Activated CD4-positive, alpha-beta memory T cell treated with anti-CD3 and anti-CD28 coated beads, Interleukin-2, amount 10 ng/mL, durations not matched to agents 7 days and 5 days (primary cell): ENCODE results near the gene ZCCHC24. TPM values are rescaled to one million over a fixed set of nuclear protein-coding genes. Genes with fewer than 3 reads are reported as not detected.

Experiments used
- CTCF ChIA-PET: fragments of 350-600 bp; sonication (Branson Sonifier 250); formaldehyde crosslinking; loops from one replicate; lab custom pipeline; 2021; ENCODE audit warnings: antibody characterized with exemption, inconsistent platforms; lab: Charles Lee
- POLR2A ChIA-PET: fragments of 350-600 bp; sonication (Branson Sonifier 250); formaldehyde crosslinking; loops from one replicate; lab custom pipeline; 2021; ENCODE audit warnings: antibody characterized with exemption; lab: Charles Lee
- DNase-seq: peaks from one replicate; pipeline ENCODE4 v3.0.0-alpha.2; 2020
- H3K27ac Mint-ChIP-seq: one replicate; pipeline ENCODE4 v1.8.0; 2021; ENCODE audit warnings: mild to moderate bottlenecking, mixed read lengths
- H3K27me3 Mint-ChIP-seq: one replicate; pipeline ENCODE4 v1.8.0; 2021; ENCODE audit warnings: mixed read lengths
- H3K36me3 Mint-ChIP-seq: one replicate; pipeline ENCODE4 v1.8.0; 2021; ENCODE audit warnings: low read depth, mixed read lengths
- H3K4me1 Mint-ChIP-seq: one replicate; pipeline ENCODE4 v1.8.0; 2021; ENCODE audit warnings: mixed read lengths
- H3K4me3 Mint-ChIP-seq: one replicate; pipeline ENCODE4 v1.8.0; 2021; ENCODE audit warnings: mild to moderate bottlenecking, mixed read lengths
- H3K9me3 Mint-ChIP-seq: one replicate; pipeline ENCODE4 v1.8.0; 2021; ENCODE audit warnings: mixed read lengths
- total RNA-seq, 2 experiments: library from RNA; stranded (reverse); gene quantifications; one replicate each; pipeline ENCODE4 v1.2.3, GENCODE V29; 2021

ZCCHC24 gene
- total RNA-seq, 2 experiments from 2014 or later = 1.5 TPM

- H3K4me3 Mint-ChIP-seq = no peak overlapping the region
- H3K4me1 Mint-ChIP-seq = no peaks in the 10 kb centered on the region
- CTCF ChIA-PET = interaction anchor here (0.8 to 1.2 kb wide), 3 partner anchors 9 to 49 kb away, joined by 3 read pairs; no protein-coding TSS in a partner anchor
- no peaks in the 10 kb centered on the region for H3K27me3 Mint-ChIP-seq
- no peak overlapping the region for H3K27ac Mint-ChIP-seq
- no peak for DNase-seq
- POLR2A ChIA-PET = no interaction called here
- no peaks in the 10 kb centered on the region for H3K9me3 Mint-ChIP-seq
- no peaks in the 10 kb centered on the region for H3K36me3 Mint-ChIP-seq
Measured at GRCh38 chr10:79390551-79391229, 54.7 kb downstream of the ZCCHC24 start.

GRCh38 chr10:79390057-79390456 is 55.4 kb downstream of the ZCCHC24 start:
- DNase-seq = no peak
- no peak overlapping the region for H3K27ac Mint-ChIP-seq
- no peaks in the 10 kb centered on the region for H3K9me3 Mint-ChIP-seq
- POLR2A ChIA-PET = no interaction called here
- H3K27me3 Mint-ChIP-seq = no peaks in the 10 kb centered on the region
- CTCF ChIA-PET = interaction anchor here (0.8 to 1.1 kb wide), 2 partner anchors 13 to 50 kb away, joined by 3 to 4 read pairs; no protein-coding TSS in a partner anchor
- no peaks in the 10 kb centered on the region for H3K4me1 Mint-ChIP-seq
- H3K4me3 Mint-ChIP-seq = no peak overlapping the region
- H3K36me3 Mint-ChIP-seq = no peaks in the 10 kb centered on the region

GRCh38 chr10:79387974-79388850 is 57.2 kb downstream of the ZCCHC24 start:
- Mint-ChIP-seq H3K27ac (no peak overlapping the region), H3K36me3 (no peaks in the 10 kb centered on the region), H3K27me3 (no peaks in the 10 kb centered on the region), H3K9me3 (no peaks in the 10 kb centered on the region), H3K4me1 (no peaks in the 10 kb centered on the region), H3K4me3 (no peak overlapping the region)
- DNase-seq = peak; percentile 10
- ChIA-PET CTCF (interaction anchor here (0.5 to 2.0 kb wide), 3 partner anchors 13 to 123 kb away, joined by 3 to 8 read pairs (median 4); no protein-coding TSS in a partner anchor), POLR2A (no interaction called here)

DNA sequence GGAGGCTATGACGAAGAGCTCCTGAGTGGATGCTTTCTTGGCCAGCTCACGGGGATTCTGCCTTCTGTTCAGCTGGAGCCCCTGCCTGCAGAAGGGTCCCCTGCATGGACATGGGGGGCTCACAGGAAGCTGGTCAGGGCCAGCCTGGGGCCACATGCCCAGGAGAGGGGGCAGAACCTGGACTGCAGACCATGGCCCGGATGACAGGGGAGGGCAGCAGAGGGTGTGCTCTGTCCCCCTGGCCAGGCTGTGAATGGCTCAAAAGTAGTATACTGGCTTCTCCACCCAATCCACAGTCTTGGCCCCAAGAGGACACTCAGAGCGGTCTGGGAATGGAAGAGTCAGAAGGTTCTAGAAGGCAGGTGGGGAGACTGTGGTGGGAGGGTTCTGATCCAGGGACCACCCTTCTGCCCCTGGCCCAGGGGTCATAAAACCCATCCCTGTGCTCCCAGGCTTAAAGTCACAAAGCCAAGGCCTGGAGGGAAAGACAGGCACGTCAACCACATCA is 57.9 kb downstream of the ZCCHC24 start:
- Mint-ChIP-seq H3K9me3 (no peaks in the 10 kb centered on the region), H3K36me3 (no peaks in the 10 kb centered on the region), H3K4me3 (no peak overlapping the region), H3K27ac (no peak overlapping the region), H3K27me3 (no peaks in the 10 kb centered on the region), H3K4me1 (no peaks in the 10 kb centered on the region)
- ChIA-PET CTCF (interaction anchor here (0.5 to 2.0 kb wide), 2 partner anchors 13 to 122 kb away, joined by 4 to 8 read pairs; no protein-coding TSS in a partner anchor), POLR2A (no interaction called here)
- DNase-seq = peak; percentile 0

- Mint-ChIP-seq H3K36me3 (no peaks in the 10 kb centered on the region), H3K9me3 (no peaks in the 10 kb centered on the region), H3K4me3 (no peak overlapping the region), H3K4me1 (no peaks in the 10 kb centered on the region), H3K27ac (no peak overlapping the region), H3K27me3 (no peaks in the 10 kb centered on the region)
- peak; percentile 15 for DNase-seq
- POLR2A ChIA-PET = no interaction called here
- CTCF ChIA-PET = no interaction called here
Measured at GRCh38 chr10:79386637-79387465, 58.6 kb downstream of the ZCCHC24 start.

DNA sequence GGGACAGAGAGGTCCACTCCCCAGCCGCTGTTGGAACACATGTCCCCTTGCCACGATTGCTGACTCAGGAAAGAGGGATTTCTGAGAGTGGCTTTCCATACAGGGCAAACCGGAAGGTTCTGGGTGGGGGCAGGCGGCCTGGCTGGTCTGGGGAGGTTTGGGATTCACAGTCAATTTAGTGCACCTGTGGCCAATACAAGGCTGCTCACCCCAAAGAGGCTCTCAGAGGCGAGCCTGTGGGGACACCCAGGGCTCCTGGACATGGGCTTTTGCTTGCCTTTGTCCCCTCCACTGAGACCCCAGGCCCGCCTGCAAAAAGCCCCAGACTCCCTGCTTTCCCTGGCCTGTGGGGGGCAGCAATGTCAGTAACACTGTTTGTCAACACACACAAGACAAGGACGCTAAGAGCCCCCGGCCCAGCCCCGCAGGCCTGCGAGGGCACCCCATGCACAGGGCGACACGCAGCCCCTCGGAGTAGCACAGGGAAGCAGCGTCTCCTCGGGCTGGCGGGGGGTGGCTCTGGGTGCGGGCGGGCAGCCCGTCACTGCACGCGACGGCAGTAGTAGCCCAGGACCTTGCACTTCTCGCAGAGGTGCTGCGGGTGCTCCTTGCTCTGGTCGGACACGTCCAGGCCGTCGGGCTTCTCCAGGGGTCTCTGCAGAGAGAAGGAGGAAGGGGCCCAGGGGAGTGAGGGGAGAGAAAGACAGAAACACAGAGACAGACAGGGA is 59.5 kb downstream of the ZCCHC24 start:
- ChIA-PET CTCF (no interaction called here), POLR2A (no interaction called here)
- no peaks in the 10 kb centered on the region for H3K9me3 Mint-ChIP-seq
- no peaks in the 10 kb centered on the region for H3K27me3 Mint-ChIP-seq
- H3K27ac Mint-ChIP-seq = no peak overlapping the region
- DNase-seq = peak; percentile 15
- no peaks in the 10 kb centered on the region for H3K4me1 Mint-ChIP-seq
- H3K36me3 Mint-ChIP-seq = no peaks in the 10 kb centered on the region
- H3K4me3 Mint-ChIP-seq = no peak overlapping the region

DNA sequence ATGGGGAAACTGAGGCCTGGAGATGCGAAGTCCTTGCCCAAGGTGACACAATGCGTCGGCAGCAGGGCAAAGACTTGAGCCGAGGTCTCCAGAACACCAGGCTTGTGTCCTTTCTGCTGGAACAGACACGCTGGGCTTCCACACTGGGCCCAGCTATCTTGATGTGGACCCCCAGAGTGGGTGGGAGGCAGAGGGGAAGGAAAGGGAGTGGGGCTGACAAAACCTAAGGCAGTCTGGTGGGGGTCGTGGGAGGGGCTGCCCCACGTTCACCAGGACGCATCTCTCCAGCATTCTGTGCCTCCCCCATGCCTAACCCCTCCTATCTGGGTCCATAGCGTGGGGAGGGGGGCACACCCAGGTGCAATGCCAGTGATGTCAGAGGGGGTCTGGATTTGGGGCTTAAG is 60.0 kb downstream of the ZCCHC24 start:
- Mint-ChIP-seq H3K4me1 (no peaks in the 10 kb centered on the region), H3K27ac (no peak overlapping the region), H3K36me3 (no peaks in the 10 kb centered on the region), H3K9me3 (no peaks in the 10 kb centered on the region), H3K27me3 (no peaks in the 10 kb centered on the region), H3K4me3 (no peak overlapping the region)
- CTCF ChIA-PET = interaction anchor here (0.6 kb wide), 1 partner anchor 27 kb away, joined by 3 read pairs; no protein-coding TSS in a partner anchor
- POLR2A ChIA-PET = no interaction called here
- DNase-seq = peak; percentile 10

GRCh38 chr10:79384773-79385391 is 60.5 kb downstream of the ZCCHC24 start:
- Mint-ChIP-seq H3K27me3 (no peaks in the 10 kb centered on the region), H3K4me1 (no peaks in the 10 kb centered on the region), H3K27ac (no peak overlapping the region), H3K36me3 (no peaks in the 10 kb centered on the region), H3K9me3 (no peaks in the 10 kb centered on the region), H3K4me3 (no peak overlapping the region)
- POLR2A ChIA-PET = no interaction called here
- CTCF ChIA-PET = interaction anchor here (0.6 kb wide), 1 partner anchor 27 kb away, joined by 3 read pairs; no protein-coding TSS in a partner anchor
- peak; percentile 5 for DNase-seq

- Mint-ChIP-seq H3K36me3 (no peaks in the 10 kb centered on the region), H3K27me3 (no peaks in the 10 kb centered on the region), H3K4me3 (no peak overlapping the region), H3K4me1 (no peaks in the 10 kb centered on the region), H3K9me3 (no peaks in the 10 kb centered on the region), H3K27ac (no peak overlapping the region)
- ChIA-PET CTCF (no interaction called here), POLR2A (no interaction called here)
- DNase-seq = peak; percentile 14
Measured at GRCh38 chr10:79383974-79384606, 61.3 kb downstream of the ZCCHC24 start.

DNA sequence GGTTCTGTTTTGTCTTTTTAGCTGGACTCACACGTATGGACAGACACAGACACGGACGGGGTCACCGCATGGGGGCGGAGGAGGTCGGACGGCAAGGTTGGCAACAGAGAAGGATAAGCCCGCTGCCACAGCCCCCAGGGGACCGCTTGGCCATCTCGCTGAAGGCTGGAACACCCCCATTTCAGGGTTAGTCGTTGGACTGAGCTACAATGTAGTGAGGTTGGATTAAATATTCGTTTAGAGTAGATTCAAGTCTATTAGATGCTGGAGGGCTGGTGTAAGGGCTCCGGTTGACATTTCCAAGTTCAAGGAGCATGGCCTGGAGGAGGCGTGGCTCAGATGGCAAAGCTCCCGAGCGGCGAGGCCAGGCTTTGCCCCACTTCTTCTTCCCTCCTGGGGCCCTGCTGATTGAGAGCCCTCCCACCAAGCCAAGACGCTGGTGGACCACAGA is 62.9 kb downstream of the ZCCHC24 start:
- Mint-ChIP-seq H3K27ac (no peak overlapping the region), H3K4me3 (no peak overlapping the region), H3K27me3 (no peaks in the 10 kb centered on the region), H3K36me3 (no peaks in the 10 kb centered on the region), H3K9me3 (no peaks in the 10 kb centered on the region), H3K4me1 (no peaks in the 10 kb centered on the region)
- peak; percentile 14 for DNase-seq
- CTCF ChIA-PET = interaction anchor here (1.0 to 2.0 kb wide), 2 partner anchors 9 to 11 kb away, joined by 3 to 11 read pairs; no protein-coding TSS in a partner anchor
- POLR2A ChIA-PET = no interaction called here

- CTCF ChIA-PET = interaction anchor here (2.0 kb wide), 1 partner anchor 8 kb away, joined by 11 read pairs; no protein-coding TSS in a partner anchor
- peak; percentile 4 for DNase-seq
- no peaks in the 10 kb centered on the region for H3K27me3 Mint-ChIP-seq
- H3K27ac Mint-ChIP-seq = no peak overlapping the region
- no peaks in the 10 kb centered on the region for H3K4me1 Mint-ChIP-seq
- H3K36me3 Mint-ChIP-seq = no peaks in the 10 kb centered on the region
- no peaks in the 10 kb centered on the region for H3K9me3 Mint-ChIP-seq
- POLR2A ChIA-PET = no interaction called here
- H3K4me3 Mint-ChIP-seq = no peak overlapping the region
Measured at GRCh38 chr10:79381804-79382221, 63.6 kb downstream of the ZCCHC24 start.
